SU-DHL-6 (cell line): ENCODE results near the gene NET1.
"Not testable (repeated sequence)": the region's sequence is repeated elsewhere in the genome, so short reads cannot be mapped to it uniquely, and the experiment has no call there.

Experiments
- H2AFZ ChIP-seq: fragments of 200-600 bp; sonication (generic); 2 replicates; pipeline ENCODE4 v1.6.1; 2014; ENCODE audit warnings: low read depth, mild to moderate bottlenecking, moderate library complexity, mixed read lengths, antibody characterized with exemption, low read length; ENCODE audit not compliant: severe bottlenecking
- H3F3A ChIP-seq: fragments of 200-600 bp; shearing (Covaris generic); 2 replicates; pipeline ENCODE4 v1.6.0; 2016; ENCODE audit warnings: antibody characterized with exemption, mild to moderate bottlenecking; ENCODE audit not compliant: insufficient read depth
- H3K27ac ChIP-seq: fragments of 200-600 bp; sonication (generic); 2 replicates; pipeline ENCODE4 v1.5.1; 2016; ENCODE audit warnings: low read depth, mild to moderate bottlenecking, low read length, moderate library complexity, mixed read lengths
- H3K27me3 ChIP-seq: fragments of 200-600 bp; sonication (generic), shearing (Covaris generic); 2 replicates; pipeline ENCODE4 v1.6.0; 2014; ENCODE audit warnings: mild to moderate bottlenecking, low read length
- H3K36me3 ChIP-seq: fragments of 200-600 bp; sonication (generic); 2 replicates; pipeline ENCODE4 v1.6.1; 2014; ENCODE audit warnings: mild to moderate bottlenecking, low read length, mixed read lengths
- H3K4me2 ChIP-seq: fragments of 300-600, 200-600 bp; shearing (Covaris generic), sonication (generic); 2 replicates; pipeline ENCODE4 v1.6.0; 2014; ENCODE audit warnings: low read length, low read depth, mild to moderate bottlenecking; ENCODE audit not compliant: poor library complexity, severe bottlenecking
- H3K4me3 ChIP-seq: fragments of 200-600 bp; sonication (generic); 2 replicates; pipeline ENCODE4 v1.5.1; 2014; ENCODE audit warnings: antibody characterized with exemption, low read length, mild to moderate bottlenecking, mixed read lengths; ENCODE audit not compliant: insufficient read depth, poor library complexity, severe bottlenecking
- H3K79me2 ChIP-seq: fragments of 200-600 bp; sonication (generic); 2 replicates; pipeline ENCODE4 v1.6.1; 2014; ENCODE audit warnings: mild to moderate bottlenecking, low read length, moderate library complexity; ENCODE audit not compliant: insufficient read depth
- H3K9ac ChIP-seq: fragments of 200-600 bp; sonication (generic); 2 replicates; pipeline ENCODE4 v1.7.0; 2014; ENCODE audit warnings: mild to moderate bottlenecking, low read length
- H3K9me2 ChIP-seq: fragments of 200-600 bp; sonication (generic); replicated peaks from 2 replicates; pipeline ENCODE4 v1.6.1; 2014; ENCODE audit warnings: low read length; ENCODE audit not compliant: insufficient read depth
- H3K9me3 ChIP-seq: fragments of 200-600 bp; sonication (generic); 2 replicates; pipeline ENCODE4 v1.6.1; 2014; ENCODE audit warnings: low read length, mixed read lengths; ENCODE audit not compliant: insufficient read depth
- H4K20me1 ChIP-seq: fragments of 200-600 bp; sonication (generic); 2 replicates; pipeline ENCODE4 v1.6.1; 2014; ENCODE audit warnings: low read depth, mild to moderate bottlenecking, antibody characterized with exemption, low read length, moderate library complexity, mixed read lengths
- EZH2phosphoT487 ChIP-seq: fragments of 200-600 bp; sonication (generic), shearing (Covaris generic); conservative IDR thresholded peaks from 2 replicates; pipeline ENCODE4 v1.6.1; 2018; ENCODE audit warnings: mild to moderate bottlenecking, antibody characterized with exemption, low read length, moderate library complexity, mixed read lengths
- TF ChIP-seq, protein P1 (sequence below): fragments of 200-600 bp; sonication (generic); IDR thresholded peaks from one replicate; pipeline ENCODE4 v1.5.1; 2017; ENCODE audit warnings: antibody characterized with exemption, mild to moderate bottlenecking, low read length, moderate library complexity; ENCODE audit not compliant: insufficient read depth, poor library complexity, severe bottlenecking

NET1 gene

DNA sequence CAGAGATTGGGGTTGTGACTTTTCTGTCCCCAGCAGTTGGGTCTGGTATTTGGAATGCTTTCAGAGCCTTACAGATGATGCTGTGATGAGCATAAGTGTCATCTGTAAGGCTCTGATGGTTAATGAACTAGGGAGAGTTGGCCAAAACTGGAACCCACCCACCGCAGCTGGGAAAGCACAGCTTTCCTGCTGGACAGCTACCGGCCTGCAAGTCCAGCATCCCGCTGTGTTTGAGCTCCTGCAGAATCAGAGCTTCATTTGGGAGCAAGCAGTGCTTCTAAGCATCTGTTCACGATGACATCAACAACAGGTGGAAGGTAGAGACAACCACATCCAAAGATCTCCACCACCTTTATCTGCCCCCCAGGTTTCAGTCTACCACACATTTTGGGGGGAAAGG is 35.9 kb upstream of the NET1 start:
- no peak overlapping the region for H3K4me3 ChIP-seq
- H3K27ac ChIP-seq = no peak overlapping the region
- H3K79me2 ChIP-seq = no peaks in the 10 kb centered on the region
- peaks cover under 1% of the 10 kb centered on the region; the same call in 1 of the 2 replicates for H3K9me3 ChIP-seq
- TF ChIP-seq, protein P1, sequence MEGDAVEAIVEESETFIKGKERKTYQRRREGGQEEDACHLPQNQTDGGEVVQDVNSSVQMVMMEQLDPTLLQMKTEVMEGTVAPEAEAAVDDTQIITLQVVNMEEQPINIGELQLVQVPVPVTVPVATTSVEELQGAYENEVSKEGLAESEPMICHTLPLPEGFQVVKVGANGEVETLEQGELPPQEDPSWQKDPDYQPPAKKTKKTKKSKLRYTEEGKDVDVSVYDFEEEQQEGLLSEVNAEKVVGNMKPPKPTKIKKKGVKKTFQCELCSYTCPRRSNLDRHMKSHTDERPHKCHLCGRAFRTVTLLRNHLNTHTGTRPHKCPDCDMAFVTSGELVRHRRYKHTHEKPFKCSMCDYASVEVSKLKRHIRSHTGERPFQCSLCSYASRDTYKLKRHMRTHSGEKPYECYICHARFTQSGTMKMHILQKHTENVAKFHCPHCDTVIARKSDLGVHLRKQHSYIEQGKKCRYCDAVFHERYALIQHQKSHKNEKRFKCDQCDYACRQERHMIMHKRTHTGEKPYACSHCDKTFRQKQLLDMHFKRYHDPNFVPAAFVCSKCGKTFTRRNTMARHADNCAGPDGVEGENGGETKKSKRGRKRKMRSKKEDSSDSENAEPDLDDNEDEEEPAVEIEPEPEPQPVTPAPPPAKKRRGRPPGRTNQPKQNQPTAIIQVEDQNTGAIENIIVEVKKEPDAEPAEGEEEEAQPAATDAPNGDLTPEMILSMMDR = no peak
- no peak for TF ChIP-seq EZH2phosphoT487
- H3K9me2 ChIP-seq = no peaks in the 10 kb centered on the region
- H3K9ac ChIP-seq = no peak overlapping the region
- no peaks in the 10 kb centered on the region for H3F3A ChIP-seq
- H4K20me1 ChIP-seq = no peaks in the 10 kb centered on the region
- H3K36me3 ChIP-seq = no peaks in the 10 kb centered on the region
- H3K27me3 ChIP-seq = no peaks in the 10 kb centered on the region
- no peak overlapping the region for H3K4me2 ChIP-seq
- H2AFZ ChIP-seq = no peak overlapping the region

DNA sequence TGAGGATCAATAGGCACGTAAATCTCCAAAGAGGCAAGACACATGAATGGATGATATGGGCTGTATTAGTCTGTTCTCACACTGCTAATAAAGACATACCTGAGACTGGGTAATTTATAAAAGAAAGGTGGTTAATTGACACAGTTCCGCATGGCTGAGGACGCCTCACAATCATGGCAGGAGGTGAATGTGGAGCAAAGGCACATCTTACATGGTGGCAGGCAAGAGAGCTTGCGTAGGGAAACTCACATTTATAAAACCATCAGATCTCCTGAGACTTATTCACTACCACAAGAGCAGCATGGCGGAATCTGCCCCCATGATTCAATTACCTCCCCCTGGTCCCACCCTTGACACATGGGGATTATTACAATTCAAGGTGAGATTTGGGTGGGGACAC is 33.2 kb upstream of the NET1 start:
- not testable (repeated sequence) for H4K20me1 ChIP-seq

DNA sequence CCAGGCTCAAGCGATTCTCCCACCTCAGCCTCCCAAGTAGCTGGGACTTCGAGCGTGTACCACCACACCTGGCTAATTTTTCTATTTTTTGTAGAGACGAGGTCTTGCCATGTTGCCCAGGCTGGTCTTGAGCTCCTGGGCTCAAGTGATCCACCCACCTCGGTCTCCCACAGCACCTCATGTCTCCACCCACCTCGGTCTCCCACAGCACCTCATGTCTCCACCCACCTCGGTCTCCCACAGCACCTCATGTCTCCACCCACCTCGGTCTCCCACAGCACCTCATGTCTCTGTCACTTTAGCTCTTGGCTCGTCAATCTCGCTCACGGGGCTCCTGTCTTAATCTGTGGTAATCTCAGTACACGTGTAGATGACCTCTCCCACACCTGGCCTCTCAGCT is 32.0 kb upstream of the NET1 start:
- not testable (repeated sequence) for H4K20me1 ChIP-seq, H2AFZ ChIP-seq, H3K27ac ChIP-seq, H3K27me3 ChIP-seq, H3F3A ChIP-seq, H3K4me2 ChIP-seq, H3K9ac ChIP-seq, H3K36me3 ChIP-seq, H3K9me3 ChIP-seq, H3K9me2 ChIP-seq, H3K79me2 ChIP-seq, H3K4me3 ChIP-seq

More for the DNA sequence above, 33.2 kb upstream of the NET1 start:
- H3K4me2 ChIP-seq, H3K79me2 ChIP-seq, H3K36me3 ChIP-seq, H3K27ac ChIP-seq, H3F3A ChIP-seq, H3K4me3 ChIP-seq, H3K9me3 ChIP-seq, H3K9me2 ChIP-seq, H3K9ac ChIP-seq, H2AFZ ChIP-seq, H3K27me3 ChIP-seq: not testable (repeated sequence)

DNA sequence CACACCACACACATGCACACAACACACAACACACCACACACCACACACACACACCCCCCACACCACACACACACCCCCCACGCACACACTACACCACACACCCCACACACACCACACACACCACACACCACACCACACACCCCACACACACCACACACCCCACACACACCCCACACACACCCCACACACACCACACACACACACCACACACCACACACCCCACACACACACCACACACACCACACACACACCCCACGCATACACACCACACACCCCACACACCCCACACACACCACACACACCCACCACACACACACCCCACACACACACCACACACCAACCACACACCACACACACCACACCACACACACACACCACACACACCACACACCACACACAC is 31.2 kb upstream of the NET1 start:
- Histone ChIP-seq H3K4me3 (no peak overlapping the region), H3K79me2 (no peaks in the 10 kb centered on the region), H4K20me1 (no peaks in the 10 kb centered on the region), H3K27me3 (no peaks in the 10 kb centered on the region), H3K9ac (no peak overlapping the region), H3K9me2 (no peaks in the 10 kb centered on the region), H3K9me3 (no peaks in the 10 kb centered on the region), H3K27ac (no peak overlapping the region), H3K36me3 (no peaks in the 10 kb centered on the region), H3F3A (no peaks in the 10 kb centered on the region), H3K4me2 (no peak overlapping the region), H2AFZ (no peak overlapping the region)
- TF ChIP-seq, protein P1 = no peak
- TF ChIP-seq EZH2phosphoT487 = no peak
